ENCODE measurements around the gene ESRRB.
A peak's percentile ranks its signal among the peaks of the same experiment; 100 is the strongest.
"Not testable (repeated sequence)": the region's sequence is repeated elsewhere in the genome, so short reads cannot be mapped to it uniquely, and the experiment has no call there.

Gene ESRRB

GRCh38 chr14:76497550-76498462 is 121.9 kb downstream of the ESRRB start:
- DNase-seq (ENCODE audit: low read depth): no peak

GRCh38 chr14:76498463-76498935 is 122.6 kb downstream of the ESRRB start:
- no peak for DNase-seq (ENCODE audit: low read depth)

- no peak for DNase-seq (ENCODE audit: low read depth)
Measured at GRCh38 chr14:76498976-76499375, 123.0 kb downstream of the ESRRB start.

- no peak for DNase-seq (ENCODE audit: low read depth)
Measured at GRCh38 chr14:76499399-76499798, 123.5 kb downstream of the ESRRB start.

GRCh38 chr14:76500011-76500410 is 124.1 kb downstream of the ESRRB start:
- DNase-seq (ENCODE audit: low read depth): peak; percentile 39

- DNase-seq (ENCODE audit: low read depth): no peak
Measured at GRCh38 chr14:76500480-76500879, 124.5 kb downstream of the ESRRB start.

- DNase-seq (ENCODE audit: low read depth): no peak
Measured at GRCh38 chr14:76501156-76501720, 125.3 kb downstream of the ESRRB start.

- DNase-seq (ENCODE audit: low read depth): no peak
Measured at GRCh38 chr14:76502219-76502618, 126.3 kb downstream of the ESRRB start.

GRCh38 chr14:76502638-76503037 is 126.7 kb downstream of the ESRRB start:
- no peak for DNase-seq (ENCODE audit: low read depth)

GRCh38 chr14:76509311-76509710 is 133.4 kb downstream of the ESRRB start:
- no peak for DNase-seq (ENCODE audit: low read depth)

GRCh38 chr14:76510181-76510580 is 134.2 kb downstream of the ESRRB start:
- DNase-seq (ENCODE audit: low read depth): no peak

GRCh38 chr14:76514213-76514998 is 138.5 kb downstream of the ESRRB start:
- DNase-seq (ENCODE audit: low read depth): no peak

GRCh38 chr14:76516884-76517283 is 140.9 kb downstream of the ESRRB start:
- no peak for DNase-seq (ENCODE audit: low read depth)

- DNase-seq (ENCODE audit: low read depth): no peak
Measured at GRCh38 chr14:76518366-76518765, 142.4 kb downstream of the ESRRB start.

GRCh38 chr14:76525106-76525821 is 149.3 kb downstream of the ESRRB start:
- no peak for DNase-seq (ENCODE audit: low read depth)

- no peak for DNase-seq (ENCODE audit: low read depth)
Measured at GRCh38 chr14:76531085-76531484, 155.1 kb downstream of the ESRRB start.

GRCh38 chr14:76531821-76532318 is 155.9 kb downstream of the ESRRB start:
- DNase-seq (ENCODE audit: low read depth): no peak

GRCh38 chr14:76536636-76537035 is 160.7 kb downstream of the ESRRB start:
- not testable (repeated sequence) for DNase-seq (ENCODE audit: low read depth)

GRCh38 chr14:76537906-76538647 is 162.1 kb downstream of the ESRRB start:
- DNase-seq (ENCODE audit: low read depth): no peak

- no peak for DNase-seq (ENCODE audit: low read depth)
Measured at GRCh38 chr14:76538648-76539008, 162.7 kb downstream of the ESRRB start.

GRCh38 chr14:76539130-76539529 is 163.2 kb downstream of the ESRRB start:
- no peak for DNase-seq (ENCODE audit: low read depth)

Data from HS-5 (cell line).